ENCODE results near the gene FAM13C. TPM values are rescaled to one million over a fixed set of nuclear protein-coding genes. Genes with fewer than 3 reads are reported as not detected.

FAM13C gene
- total RNA-seq, 1 experiment from 2014 or later: 0.18 TPM

DNA sequence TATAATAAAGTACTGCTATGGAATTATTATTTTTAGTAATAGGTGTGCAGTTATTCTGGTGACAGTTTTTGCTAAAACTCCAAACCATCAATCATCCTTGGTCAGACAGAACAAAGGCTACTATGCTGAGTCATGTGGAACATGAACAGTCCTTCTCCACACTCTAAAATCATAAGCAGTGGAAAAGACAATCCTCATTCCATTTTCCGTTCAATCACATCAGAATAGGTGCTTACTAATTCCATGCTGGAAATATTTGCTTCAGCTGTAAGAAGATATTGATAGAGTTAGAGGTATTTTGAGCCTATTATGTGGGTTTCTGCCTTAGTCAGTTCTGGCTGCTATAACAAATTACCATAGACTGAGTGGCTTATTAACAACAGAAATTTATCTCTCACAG, 82.9 kb downstream of the FAM13C start:
- Mint-ChIP-seq H3K36me3 (ENCODE audit: insufficient read depth, unreplicated experiment) (no peaks in the 10 kb centered on the region), H3K9me3 (ENCODE audit: unreplicated experiment) (no peaks in the 10 kb centered on the region), H3K27ac (ENCODE audit: unreplicated experiment) (no peak overlapping the region), H3K4me3 (ENCODE audit: unreplicated experiment) (no peak overlapping the region), H3K27me3 (ENCODE audit: insufficient read depth, unreplicated experiment) (peaks cover 15% of the 10 kb centered on the region), H3K4me1 (ENCODE audit: low read depth, unreplicated experiment) (no peaks in the 10 kb centered on the region)
- TF ChIP-seq, protein P1, sequence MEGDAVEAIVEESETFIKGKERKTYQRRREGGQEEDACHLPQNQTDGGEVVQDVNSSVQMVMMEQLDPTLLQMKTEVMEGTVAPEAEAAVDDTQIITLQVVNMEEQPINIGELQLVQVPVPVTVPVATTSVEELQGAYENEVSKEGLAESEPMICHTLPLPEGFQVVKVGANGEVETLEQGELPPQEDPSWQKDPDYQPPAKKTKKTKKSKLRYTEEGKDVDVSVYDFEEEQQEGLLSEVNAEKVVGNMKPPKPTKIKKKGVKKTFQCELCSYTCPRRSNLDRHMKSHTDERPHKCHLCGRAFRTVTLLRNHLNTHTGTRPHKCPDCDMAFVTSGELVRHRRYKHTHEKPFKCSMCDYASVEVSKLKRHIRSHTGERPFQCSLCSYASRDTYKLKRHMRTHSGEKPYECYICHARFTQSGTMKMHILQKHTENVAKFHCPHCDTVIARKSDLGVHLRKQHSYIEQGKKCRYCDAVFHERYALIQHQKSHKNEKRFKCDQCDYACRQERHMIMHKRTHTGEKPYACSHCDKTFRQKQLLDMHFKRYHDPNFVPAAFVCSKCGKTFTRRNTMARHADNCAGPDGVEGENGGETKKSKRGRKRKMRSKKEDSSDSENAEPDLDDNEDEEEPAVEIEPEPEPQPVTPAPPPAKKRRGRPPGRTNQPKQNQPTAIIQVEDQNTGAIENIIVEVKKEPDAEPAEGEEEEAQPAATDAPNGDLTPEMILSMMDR (IDR thresholded peaks at IDR 0.05; ENCODE audit: insufficient read depth in 1 of 2, low read depth in 1 of 2, low read length in 1 of 2, severe bottlenecking in 1 of 2, unreplicated experiment in 1 of 2): no peak
- Histone ChIP-seq H3K27me3 (replicated peaks; ENCODE audit: control insufficient read depth, insufficient read depth, low read length) (no peaks in the 10 kb centered on the region; the same call in 1 of the 2 replicates), H3K9me3 (no peaks in the 10 kb centered on the region), H3K4me1 (no peaks in the 10 kb centered on the region), H3K36me3 (ENCODE audit: control insufficient read depth, insufficient read depth, low read length) (no peaks in the 10 kb centered on the region), H3K4me3 (ENCODE audit: low read depth, low read length) (no peak overlapping the region)
- CTCF ChIA-PET: no interaction called here
- intact Hi-C loops (cut with micrococcal nuclease; ENCODE audit: unreplicated experiment): no loop called here
- DNase-seq: no peak
- POLR2A ChIA-PET: no interaction called here
- BruUV-seq (replicated peaks): no TSS peak

DNA sequence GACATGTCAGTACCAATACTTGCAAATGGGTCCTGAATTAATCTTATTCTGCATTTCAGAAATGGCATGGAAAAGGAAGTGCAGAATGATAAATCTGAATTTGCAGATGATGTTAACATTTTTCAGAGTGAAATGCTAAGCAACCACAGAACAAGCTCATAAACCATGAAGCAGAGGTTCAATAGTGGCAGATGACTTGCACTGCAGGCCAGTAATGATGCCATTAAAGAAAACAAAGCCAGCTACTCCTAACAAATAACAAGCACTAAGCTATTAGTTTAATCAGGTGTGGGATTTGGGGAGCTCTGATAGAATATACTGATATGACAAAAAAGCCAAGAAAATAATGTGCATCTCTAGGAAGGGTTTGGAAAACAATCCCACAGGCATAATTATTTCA, 85.4 kb downstream of the FAM13C start:
- Mint-ChIP-seq H3K9me3 (ENCODE audit: unreplicated experiment) (no peaks in the 10 kb centered on the region), H3K4me1 (ENCODE audit: low read depth, unreplicated experiment) (no peaks in the 10 kb centered on the region), H3K36me3 (ENCODE audit: insufficient read depth, unreplicated experiment) (no peaks in the 10 kb centered on the region), H3K4me3 (ENCODE audit: unreplicated experiment) (no peak overlapping the region), H3K27me3 (ENCODE audit: insufficient read depth, unreplicated experiment) (peaks cover 16% of the 10 kb centered on the region), H3K27ac (ENCODE audit: unreplicated experiment) (no peak overlapping the region)
- DNase-seq: no peak
- TF ChIP-seq, protein P1 (IDR thresholded peaks at IDR 0.05; ENCODE audit: insufficient read depth in 1 of 2, low read depth in 1 of 2, low read length in 1 of 2, severe bottlenecking in 1 of 2, unreplicated experiment in 1 of 2): no peak
- no TSS peak for BruUV-seq (replicated peaks)
- no peaks in the 10 kb centered on the region for H3K9me3 ChIP-seq
- H3K4me1 ChIP-seq: no peaks in the 10 kb centered on the region
- H3K27me3 ChIP-seq (replicated peaks; ENCODE audit: control insufficient read depth, insufficient read depth, low read length): no peaks in the 10 kb centered on the region; the same call in 1 of the 2 replicates
- no peak overlapping the region for H3K4me3 ChIP-seq (ENCODE audit: low read depth, low read length)
- intact Hi-C loops (cut with micrococcal nuclease; ENCODE audit: unreplicated experiment): no loop called here
- no peaks in the 10 kb centered on the region for H3K36me3 ChIP-seq (ENCODE audit: control insufficient read depth, insufficient read depth, low read length)
- CTCF ChIA-PET: no interaction called here
- POLR2A ChIA-PET: interaction anchor here (0.5 to 0.6 kb wide), 2 partner anchors 65 to 195 kb away, joined by 3 read pairs; no protein-coding TSS in a partner anchor

DNA sequence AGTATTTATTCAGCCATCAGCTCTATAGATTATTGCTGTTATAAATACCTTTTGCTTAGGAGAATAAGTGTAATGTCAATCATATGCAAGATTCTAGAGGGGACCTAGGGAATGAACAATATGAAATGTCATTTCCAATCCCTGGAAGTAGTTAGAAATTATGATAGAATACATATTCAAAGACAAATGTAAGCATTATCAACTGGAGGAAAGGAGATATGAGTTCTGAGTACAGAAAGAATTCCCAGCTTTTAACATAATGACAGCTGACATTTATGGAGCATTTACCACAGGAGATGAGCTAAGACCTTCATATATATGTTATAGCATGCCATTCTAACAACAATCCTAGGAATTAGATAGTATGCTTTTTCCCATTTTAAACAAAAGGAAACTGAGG, 86.2 kb downstream of the FAM13C start:
- H3K36me3 Mint-ChIP-seq (ENCODE audit: insufficient read depth, unreplicated experiment): no peaks in the 10 kb centered on the region

More for the DNA sequence above, 86.2 kb downstream of the FAM13C start:
- Histone ChIP-seq H3K9me3 (no peaks in the 10 kb centered on the region), H3K4me3 (ENCODE audit: low read depth, low read length) (no peak overlapping the region), H3K36me3 (ENCODE audit: control insufficient read depth, insufficient read depth, low read length) (no peaks in the 10 kb centered on the region), H3K27me3 (replicated peaks; ENCODE audit: control insufficient read depth, insufficient read depth, low read length) (no peaks in the 10 kb centered on the region; the same call in 1 of the 2 replicates), H3K4me1 (no peaks in the 10 kb centered on the region)
- Mint-ChIP-seq H3K27ac (ENCODE audit: unreplicated experiment) (no peak overlapping the region), H3K4me3 (ENCODE audit: unreplicated experiment) (no peak overlapping the region), H3K9me3 (ENCODE audit: unreplicated experiment) (no peaks in the 10 kb centered on the region), H3K27me3 (ENCODE audit: insufficient read depth, unreplicated experiment) (peaks cover 13% of the 10 kb centered on the region), H3K4me1 (ENCODE audit: low read depth, unreplicated experiment) (no peaks in the 10 kb centered on the region)
- intact Hi-C loops (cut with micrococcal nuclease; ENCODE audit: unreplicated experiment): no loop called here
- TF ChIP-seq, protein P1 (IDR thresholded peaks at IDR 0.05; ENCODE audit: insufficient read depth in 1 of 2, low read depth in 1 of 2, low read length in 1 of 2, severe bottlenecking in 1 of 2, unreplicated experiment in 1 of 2): no peak
- no peak for DNase-seq
- POLR2A ChIA-PET: interaction anchor here (0.5 kb wide), 1 partner anchor 66 kb away, joined by 3 read pairs; no protein-coding TSS in a partner anchor
- no TSS peak for BruUV-seq (replicated peaks)
- CTCF ChIA-PET: no interaction called here
